Panc1 (cell line): Measurements from ENCODE around the gene KLK14.

Experiments used
- POLR2AphosphoS5 ChIP-seq: IDR thresholded peaks from 2 replicates; pipeline ENCODE4 v1.6.1; 2012; ENCODE audit warnings: mild to moderate bottlenecking, low read depth, low read length, moderate library complexity
- SIN3A ChIP-seq: IDR thresholded peaks from 2 replicates; pipeline ENCODE4 v1.6.1; 2012; ENCODE audit warnings: low read depth, mild to moderate bottlenecking, low read length, moderate library complexity, borderline replicate concordance; ENCODE audit not compliant: insufficient read depth
- TF ChIP-seq, protein P1 (sequence below): fragments of 450-650 bp; IDR thresholded peaks from 2 replicates; pipeline ENCODE4 v1.5.1; 2017; ENCODE audit warnings: mild to moderate bottlenecking
- TF ChIP-seq, protein P2 (sequence below), 2 experiments: IDR thresholded peaks; 2 replicates each; pipeline ENCODE4 v1.6.1; 2011 to 2012; ENCODE audit warnings: low read depth in 2 of 2, control low read depth in 1 of 2, low read length in 1 of 2, mild to moderate bottlenecking in 1 of 2, moderate library complexity in 1 of 2; ENCODE audit not compliant: insufficient read depth in 1 of 2

- TF ChIP-seq, protein P1, sequence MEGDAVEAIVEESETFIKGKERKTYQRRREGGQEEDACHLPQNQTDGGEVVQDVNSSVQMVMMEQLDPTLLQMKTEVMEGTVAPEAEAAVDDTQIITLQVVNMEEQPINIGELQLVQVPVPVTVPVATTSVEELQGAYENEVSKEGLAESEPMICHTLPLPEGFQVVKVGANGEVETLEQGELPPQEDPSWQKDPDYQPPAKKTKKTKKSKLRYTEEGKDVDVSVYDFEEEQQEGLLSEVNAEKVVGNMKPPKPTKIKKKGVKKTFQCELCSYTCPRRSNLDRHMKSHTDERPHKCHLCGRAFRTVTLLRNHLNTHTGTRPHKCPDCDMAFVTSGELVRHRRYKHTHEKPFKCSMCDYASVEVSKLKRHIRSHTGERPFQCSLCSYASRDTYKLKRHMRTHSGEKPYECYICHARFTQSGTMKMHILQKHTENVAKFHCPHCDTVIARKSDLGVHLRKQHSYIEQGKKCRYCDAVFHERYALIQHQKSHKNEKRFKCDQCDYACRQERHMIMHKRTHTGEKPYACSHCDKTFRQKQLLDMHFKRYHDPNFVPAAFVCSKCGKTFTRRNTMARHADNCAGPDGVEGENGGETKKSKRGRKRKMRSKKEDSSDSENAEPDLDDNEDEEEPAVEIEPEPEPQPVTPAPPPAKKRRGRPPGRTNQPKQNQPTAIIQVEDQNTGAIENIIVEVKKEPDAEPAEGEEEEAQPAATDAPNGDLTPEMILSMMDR: no peak
- TF ChIP-seq POLR2AphosphoS5 (no peak), SIN3A (no peak)
- TF ChIP-seq, protein P2, sequence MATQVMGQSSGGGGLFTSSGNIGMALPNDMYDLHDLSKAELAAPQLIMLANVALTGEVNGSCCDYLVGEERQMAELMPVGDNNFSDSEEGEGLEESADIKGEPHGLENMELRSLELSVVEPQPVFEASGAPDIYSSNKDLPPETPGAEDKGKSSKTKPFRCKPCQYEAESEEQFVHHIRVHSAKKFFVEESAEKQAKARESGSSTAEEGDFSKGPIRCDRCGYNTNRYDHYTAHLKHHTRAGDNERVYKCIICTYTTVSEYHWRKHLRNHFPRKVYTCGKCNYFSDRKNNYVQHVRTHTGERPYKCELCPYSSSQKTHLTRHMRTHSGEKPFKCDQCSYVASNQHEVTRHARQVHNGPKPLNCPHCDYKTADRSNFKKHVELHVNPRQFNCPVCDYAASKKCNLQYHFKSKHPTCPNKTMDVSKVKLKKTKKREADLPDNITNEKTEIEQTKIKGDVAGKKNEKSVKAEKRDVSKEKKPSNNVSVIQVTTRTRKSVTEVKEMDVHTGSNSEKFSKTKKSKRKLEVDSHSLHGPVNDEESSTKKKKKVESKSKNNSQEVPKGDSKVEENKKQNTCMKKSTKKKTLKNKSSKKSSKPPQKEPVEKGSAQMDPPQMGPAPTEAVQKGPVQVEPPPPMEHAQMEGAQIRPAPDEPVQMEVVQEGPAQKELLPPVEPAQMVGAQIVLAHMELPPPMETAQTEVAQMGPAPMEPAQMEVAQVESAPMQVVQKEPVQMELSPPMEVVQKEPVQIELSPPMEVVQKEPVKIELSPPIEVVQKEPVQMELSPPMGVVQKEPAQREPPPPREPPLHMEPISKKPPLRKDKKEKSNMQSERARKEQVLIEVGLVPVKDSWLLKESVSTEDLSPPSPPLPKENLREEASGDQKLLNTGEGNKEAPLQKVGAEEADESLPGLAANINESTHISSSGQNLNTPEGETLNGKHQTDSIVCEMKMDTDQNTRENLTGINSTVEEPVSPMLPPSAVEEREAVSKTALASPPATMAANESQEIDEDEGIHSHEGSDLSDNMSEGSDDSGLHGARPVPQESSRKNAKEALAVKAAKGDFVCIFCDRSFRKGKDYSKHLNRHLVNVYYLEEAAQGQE (IDR thresholded peaks at IDR 0.05; ENCODE audit: insufficient read depth in 1 of 2, low read depth in 2 of 2, low read length in 1 of 2): no peak
Measured at GRCh38 chr19:51107406-51108065, 24.8 kb upstream of the KLK14 start.
